ENCODE results near the gene MAD1L1.

GRCh38 chr7:1867370-1868260 is 365.1 kb downstream of the MAD1L1 start:
- TF ChIP-seq POLR2A (IDR thresholded peaks at IDR 0.05; ENCODE audit: low read depth, low read length) (no peak), POLR2AphosphoS5 (IDR thresholded peaks at IDR 0.05; ENCODE audit: low read depth, low read length) (no peak)
